ENCODE results near the gene GNPAT.
A peak's percentile ranks its signal among the peaks of the same experiment; 100 is the strongest.

GNPAT gene

GRCh38 chr1:231236938-231237337, 4.1 kb upstream of the GNPAT start:
- no peaks in the 10 kb centered on the region for H3K9me3 ChIP-seq (ENCODE audit: low read length)
- H3K27ac ChIP-seq (ENCODE audit: low read depth, low read length, poor library complexity, severe bottlenecking): no peak overlapping the region
- H3K27me3 ChIP-seq (ENCODE audit: insufficient read depth, low read length): no peaks in the 10 kb centered on the region
- H4K20me1 ChIP-seq (ENCODE audit: insufficient read depth, low read length): no peaks in the 10 kb centered on the region
- H3K4me1 ChIP-seq (ENCODE audit: insufficient read depth, low read length, severe bottlenecking): peaks cover 24% of the 10 kb centered on the region
- peaks cover 24% of the 10 kb centered on the region for H3K79me2 ChIP-seq (ENCODE audit: insufficient read depth, low read length)
- no peaks in the 10 kb centered on the region for H3F3A ChIP-seq (ENCODE audit: insufficient read depth, low read length)
- no peak overlapping the region for H3K9ac ChIP-seq (ENCODE audit: low read length)
- H3K4me3 ChIP-seq (ENCODE audit: low read depth, low read length, poor library complexity, severe bottlenecking): no peak overlapping the region
- no peaks in the 10 kb centered on the region for H3K9me2 ChIP-seq (ENCODE audit: low read depth, low read length)
- H3K4me2 ChIP-seq (ENCODE audit: low read length): no peak overlapping the region
- H2AFZ ChIP-seq (ENCODE audit: low read length): no peak overlapping the region
- TF ChIP-seq EZH2 (IDR thresholded peaks at IDR 0.05; ENCODE audit: borderline replicate concordance, low read length): no peak
- TF ChIP-seq CTCF (IDR thresholded peaks at IDR 0.05; ENCODE audit: low read length): no peak
- peaks cover 47% of the 10 kb centered on the region for H3K36me3 ChIP-seq (ENCODE audit: insufficient read depth, low read length)

DNA sequence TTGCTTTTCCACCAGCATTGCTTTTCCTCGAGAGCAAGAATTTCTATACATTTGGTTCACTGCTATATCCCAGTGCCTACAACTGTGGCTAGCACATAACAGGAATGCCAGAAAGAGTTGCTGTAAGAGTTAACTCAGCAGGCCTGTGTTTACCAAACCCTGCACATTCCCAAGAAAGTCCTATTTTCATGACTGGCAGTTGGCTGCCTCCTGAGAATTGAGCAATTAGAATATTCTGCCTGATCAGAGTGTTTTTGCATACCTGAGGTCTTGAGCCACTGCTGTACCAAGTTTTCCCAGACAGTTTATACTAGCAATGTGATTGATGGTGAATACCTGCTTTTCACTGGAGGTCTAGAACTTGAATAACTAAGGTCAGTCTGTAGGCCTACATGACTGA, 2.7 kb upstream of the GNPAT start:
- no peak overlapping the region for H3K4me3 ChIP-seq (ENCODE audit: low read depth, low read length, poor library complexity, severe bottlenecking)
- H3F3A ChIP-seq (ENCODE audit: insufficient read depth, low read length): no peaks in the 10 kb centered on the region
- no peak overlapping the region for H2AFZ ChIP-seq (ENCODE audit: low read length)
- H3K27ac ChIP-seq (ENCODE audit: low read depth, low read length, poor library complexity, severe bottlenecking): no peak overlapping the region
- peaks cover 30% of the 10 kb centered on the region for H3K4me1 ChIP-seq (ENCODE audit: insufficient read depth, low read length, severe bottlenecking)
- no peaks in the 10 kb centered on the region for H3K9me3 ChIP-seq (ENCODE audit: low read length)
- H3K79me2 ChIP-seq (ENCODE audit: insufficient read depth, low read length): peaks cover 37% of the 10 kb centered on the region
- no peaks in the 10 kb centered on the region for H3K9me2 ChIP-seq (ENCODE audit: low read depth, low read length)
- TF ChIP-seq EZH2 (IDR thresholded peaks at IDR 0.05; ENCODE audit: borderline replicate concordance, low read length): no peak
- TF ChIP-seq CTCF (IDR thresholded peaks at IDR 0.05; ENCODE audit: low read length): no peak
- H3K9ac ChIP-seq (ENCODE audit: low read length): no peak overlapping the region
- H4K20me1 ChIP-seq (ENCODE audit: insufficient read depth, low read length): no peaks in the 10 kb centered on the region
- no peaks in the 10 kb centered on the region for H3K27me3 ChIP-seq (ENCODE audit: insufficient read depth, low read length)
- no peak overlapping the region for H3K4me2 ChIP-seq (ENCODE audit: low read length)
- H3K36me3 ChIP-seq (ENCODE audit: insufficient read depth, low read length): peaks cover 47% of the 10 kb centered on the region

GRCh38 chr1:231240531-231240882, 505 bp upstream of the GNPAT start:
- H3K4me1 ChIP-seq (ENCODE audit: insufficient read depth, low read length, severe bottlenecking): peaks cover 30% of the 10 kb centered on the region
- no peaks in the 10 kb centered on the region for H4K20me1 ChIP-seq (ENCODE audit: insufficient read depth, low read length)
- H3K9ac ChIP-seq (ENCODE audit: low read length): peak overlapping the region; percentile 97
- TF ChIP-seq CTCF (IDR thresholded peaks at IDR 0.05; ENCODE audit: low read length) (no peak), EZH2 (IDR thresholded peaks at IDR 0.05; ENCODE audit: borderline replicate concordance, low read length) (no peak)
- H3K27me3 ChIP-seq (ENCODE audit: insufficient read depth, low read length): no peaks in the 10 kb centered on the region
- peaks cover 47% of the 10 kb centered on the region for H3K36me3 ChIP-seq (ENCODE audit: insufficient read depth, low read length)
- no peaks in the 10 kb centered on the region for H3K9me2 ChIP-seq (ENCODE audit: low read depth, low read length)
- H3K4me3 ChIP-seq (ENCODE audit: low read depth, low read length, poor library complexity, severe bottlenecking): peak overlapping the region; percentile 98
- H3K79me2 ChIP-seq (ENCODE audit: insufficient read depth, low read length): peaks cover 55% of the 10 kb centered on the region
- peak overlapping the region; percentile 32 for H3K27ac ChIP-seq (ENCODE audit: low read depth, low read length, poor library complexity, severe bottlenecking)
- H3F3A ChIP-seq (ENCODE audit: insufficient read depth, low read length): no peaks in the 10 kb centered on the region
- H3K4me2 ChIP-seq (ENCODE audit: low read length): peak overlapping the region; percentile 93
- H2AFZ ChIP-seq (ENCODE audit: low read length): 0 out of 2 replicates have a peak overlapping the region, but pooled peaks have one; percentile 18
- H3K9me3 ChIP-seq (ENCODE audit: low read length): no peaks in the 10 kb centered on the region
